ENCODE data around the gene FAM124A. TPM values are rescaled to one million over a fixed set of nuclear protein-coding genes. Genes with fewer than 3 reads are reported as not detected.

FAM124A gene
- total and polyA plus RNA-seq, 12 donors, result 2.1 to 14.0 (median 7.0) TPM

DNA sequence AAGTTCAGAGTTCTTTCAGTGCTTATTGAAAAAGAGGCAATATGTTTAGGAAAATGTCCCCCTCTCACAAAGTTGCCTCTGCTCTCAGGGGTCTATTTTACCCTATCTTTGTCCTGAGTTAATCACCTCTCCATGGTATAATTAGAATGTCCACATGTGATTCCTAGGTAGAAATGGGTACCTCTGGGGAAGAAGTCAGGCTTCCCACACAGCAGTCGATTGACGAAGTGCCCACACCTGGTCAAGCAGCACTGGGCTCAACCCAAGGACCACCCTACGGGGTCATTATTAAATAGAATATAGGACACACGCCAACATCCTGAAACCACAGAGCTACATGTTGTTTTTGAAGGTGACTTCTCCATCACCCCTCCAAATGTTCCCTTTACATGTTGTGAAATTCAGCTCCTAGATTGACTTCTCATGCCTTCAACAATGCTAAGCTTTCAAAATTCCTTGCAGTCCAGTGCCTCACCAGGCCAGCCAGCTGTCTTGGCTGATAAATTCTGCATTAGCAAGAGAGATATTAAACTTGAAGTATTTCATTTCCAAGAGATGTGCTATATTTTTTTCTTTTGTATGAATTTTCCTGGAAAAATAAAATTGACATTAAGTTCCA lies 43.6 kb upstream of the FAM124A start:
- TF ChIP-seq, protein P1, sequence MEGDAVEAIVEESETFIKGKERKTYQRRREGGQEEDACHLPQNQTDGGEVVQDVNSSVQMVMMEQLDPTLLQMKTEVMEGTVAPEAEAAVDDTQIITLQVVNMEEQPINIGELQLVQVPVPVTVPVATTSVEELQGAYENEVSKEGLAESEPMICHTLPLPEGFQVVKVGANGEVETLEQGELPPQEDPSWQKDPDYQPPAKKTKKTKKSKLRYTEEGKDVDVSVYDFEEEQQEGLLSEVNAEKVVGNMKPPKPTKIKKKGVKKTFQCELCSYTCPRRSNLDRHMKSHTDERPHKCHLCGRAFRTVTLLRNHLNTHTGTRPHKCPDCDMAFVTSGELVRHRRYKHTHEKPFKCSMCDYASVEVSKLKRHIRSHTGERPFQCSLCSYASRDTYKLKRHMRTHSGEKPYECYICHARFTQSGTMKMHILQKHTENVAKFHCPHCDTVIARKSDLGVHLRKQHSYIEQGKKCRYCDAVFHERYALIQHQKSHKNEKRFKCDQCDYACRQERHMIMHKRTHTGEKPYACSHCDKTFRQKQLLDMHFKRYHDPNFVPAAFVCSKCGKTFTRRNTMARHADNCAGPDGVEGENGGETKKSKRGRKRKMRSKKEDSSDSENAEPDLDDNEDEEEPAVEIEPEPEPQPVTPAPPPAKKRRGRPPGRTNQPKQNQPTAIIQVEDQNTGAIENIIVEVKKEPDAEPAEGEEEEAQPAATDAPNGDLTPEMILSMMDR (IDR thresholded peaks at IDR 0.05), result no peak
- H3K4me1 ChIP-seq, result no peaks in the 10 kb centered on the region
- intact Hi-C loops (cut with DNase I), result no loop called here
- H3K4me3 ChIP-seq, result no peak overlapping the region
- DNase-seq (no peak), ATAC-seq (no peak)
- 94 to 95% methylated on average over 4 of the region's 4 CpGs for WGBS, 2 donors
- no peaks in the 10 kb centered on the region for H3K9me3 ChIP-seq
- H3K27ac ChIP-seq, result no peak overlapping the region
- peaks cover 0 to 22% (median 15%) of the 10 kb centered on the region in 7 donors for H3K27me3 ChIP-seq
- H3K36me3 ChIP-seq, result no peaks in the 10 kb centered on the region

DNA sequence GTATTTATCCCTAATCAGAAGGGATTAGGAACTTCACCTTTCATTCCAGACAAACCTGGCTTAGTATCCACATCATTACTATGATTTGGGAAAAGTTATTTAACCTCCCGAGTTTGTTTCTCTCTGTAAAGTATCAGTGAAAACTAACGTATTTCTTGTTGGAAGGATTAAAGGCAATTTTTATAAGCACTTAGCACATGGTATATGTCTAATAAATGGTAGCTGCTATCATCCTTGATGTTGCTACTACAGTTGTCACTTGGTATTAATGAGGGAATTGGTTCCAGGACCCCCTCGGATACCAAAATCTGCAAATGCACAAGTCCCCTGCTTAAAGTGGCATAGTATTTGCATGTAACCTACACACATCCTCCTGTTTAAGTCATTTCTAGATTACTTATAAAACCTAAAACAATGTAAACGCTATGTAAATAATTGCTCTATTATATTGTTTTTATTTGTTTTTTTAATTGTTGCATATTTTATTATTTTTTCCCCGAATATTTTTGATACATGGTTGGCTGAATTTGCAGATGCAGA lies 42.7 kb upstream of the FAM124A start:
- no peak overlapping the region for H3K27ac ChIP-seq
- H3K9me3 ChIP-seq, result no peaks in the 10 kb centered on the region
- intact Hi-C loops (cut with DNase I), result no loop called here
- no peaks in the 10 kb centered on the region for H3K36me3 ChIP-seq
- no peaks in the 10 kb centered on the region for H3K4me1 ChIP-seq
- DNase-seq, result no peak
- ATAC-seq, result no peak
- TF ChIP-seq, protein P1 (IDR thresholded peaks at IDR 0.05), result no peak
- 92% methylated on average over 5 of the region's 5 CpGs for WGBS, 2 donors
- H3K27me3 ChIP-seq, result peaks cover 0 to 22% (median 19%) of the 10 kb centered on the region in 7 donors
- H3K4me3 ChIP-seq, result no peak overlapping the region

DNA sequence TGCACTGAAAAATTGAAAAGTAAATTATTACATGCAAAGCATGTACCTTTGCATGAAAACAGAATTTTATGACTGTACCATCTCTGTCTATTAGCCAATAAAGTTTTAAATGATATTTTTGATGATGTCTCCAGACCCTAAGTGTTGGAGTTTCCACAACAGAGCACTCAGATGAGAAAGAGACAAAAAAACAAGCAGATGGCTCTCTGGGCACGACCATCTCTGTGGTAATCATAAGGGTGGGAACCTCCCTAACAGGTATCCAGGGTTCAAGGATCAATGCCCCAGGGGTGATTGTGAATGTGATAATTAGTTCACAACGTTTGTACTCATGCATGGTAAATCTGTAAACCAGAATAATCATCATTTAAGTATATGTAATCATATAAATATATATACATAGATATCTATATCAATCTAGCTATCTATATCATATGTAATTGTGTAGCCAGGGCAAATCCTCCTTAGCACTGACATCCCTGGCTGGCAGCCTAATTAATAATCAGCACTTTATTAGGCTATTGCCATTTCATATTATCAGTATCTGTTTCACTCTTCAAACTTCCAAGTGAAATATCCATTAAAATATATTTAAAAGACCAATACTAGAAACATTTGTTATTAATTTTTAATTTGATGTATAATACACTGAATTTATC lies 41.2 kb upstream of the FAM124A start:
- no peaks in the 10 kb centered on the region for H3K9me3 ChIP-seq
- no peaks in the 10 kb centered on the region for H3K36me3 ChIP-seq
- H3K27ac ChIP-seq, result no peak overlapping the region
- WGBS, 2 donors, result 39 to 45% methylated on average over 2 of the region's 2 CpGs
- no peak overlapping the region for H3K4me3 ChIP-seq
- intact Hi-C loops (cut with DNase I), result no loop called here
- H3K27me3 ChIP-seq, result peaks cover 0 to 22% (median 19%) of the 10 kb centered on the region in 7 donors
- TF ChIP-seq, protein P1 (IDR thresholded peaks at IDR 0.05), result no peak
- ATAC-seq (no peak), DNase-seq (no peak)
- H3K4me1 ChIP-seq, result no peaks in the 10 kb centered on the region

DNA sequence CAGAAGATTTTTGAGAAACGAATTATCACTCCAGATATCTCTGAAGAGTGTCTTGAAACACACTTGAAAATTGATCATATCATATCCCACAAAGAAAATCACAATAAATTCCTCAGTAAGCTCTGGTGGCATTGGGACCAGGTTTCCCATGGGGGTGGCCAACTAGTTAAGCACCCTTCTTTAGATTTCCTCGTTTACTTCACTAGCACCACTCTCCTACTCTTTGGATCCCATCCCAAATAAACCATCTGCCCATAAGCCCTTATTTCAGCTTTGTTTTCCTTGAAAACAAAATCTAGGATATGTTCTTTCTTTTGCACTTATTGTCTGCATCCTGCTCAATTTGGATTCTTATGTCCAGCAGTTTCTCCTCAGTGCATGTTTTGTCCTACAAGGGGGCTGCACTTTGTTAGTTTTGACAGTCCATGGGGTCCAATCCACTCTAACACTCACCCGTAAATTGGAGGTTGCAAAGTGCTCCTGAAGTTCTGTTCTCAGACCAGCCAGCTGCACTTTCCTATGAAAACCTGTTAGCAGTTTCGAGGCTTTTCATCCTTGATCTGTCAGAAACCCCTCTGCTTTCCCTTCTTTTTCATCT lies 40.3 kb upstream of the FAM124A start:
- Histone ChIP-seq H3K4me1 (no peaks in the 10 kb centered on the region), H3K36me3 (no peaks in the 10 kb centered on the region), H3K9me3 (no peaks in the 10 kb centered on the region), H3K4me3 (no peak overlapping the region), H3K27ac (no peak overlapping the region), H3K27me3 (peaks cover 0 to 22% (median 19%) of the 10 kb centered on the region in 7 donors)
- ATAC-seq (no peak), DNase-seq (no peak)
- 63 to 65% methylated on average over 4 of the region's 4 CpGs for WGBS, 2 donors
- TF ChIP-seq, protein P1 (IDR thresholded peaks at IDR 0.05), result no peak
- intact Hi-C loops (cut with DNase I), result no loop called here

Measured in heart right ventricle (tissue), 16 donors.